GM21528 (cell line): ENCODE results near the gene HCFC1R1.

ENCODE experiments used
- ATAC-seq: cut with Tn5 transposase; IDR thresholded peaks from one replicate; pipeline ENCODE4 v1.9.1; 2021; ENCODE audit warnings: mild to moderate bottlenecking, moderate library complexity; ENCODE audit not compliant: unreplicated experiment, low FRiP score

HCFC1R1 gene

GRCh38 chr16:3035972-3036725 is 12.4 kb upstream of the HCFC1R1 start:
- ATAC-seq = no peak

GRCh38 chr16:3035289-3035971 is 11.7 kb upstream of the HCFC1R1 start:
- ATAC-seq = no peak

- no peak for ATAC-seq
Observed at GRCh38 chr16:3032624-3033023, 8.9 kb upstream of the HCFC1R1 start.

- no peak for ATAC-seq
Observed at GRCh38 chr16:3030222-3031212, 6.8 kb upstream of the HCFC1R1 start.

- no peak for ATAC-seq
Observed at GRCh38 chr16:3029491-3030221, 5.9 kb upstream of the HCFC1R1 start.

GRCh38 chr16:3028716-3029319 is 5.1 kb upstream of the HCFC1R1 start:
- ATAC-seq = no peak

GRCh38 chr16:3027983-3028715 is 4.4 kb upstream of the HCFC1R1 start:
- ATAC-seq = no peak

GRCh38 chr16:3027489-3027795 is 3.7 kb upstream of the HCFC1R1 start:
- ATAC-seq = no peak

- ATAC-seq = no peak
Observed at GRCh38 chr16:3026609-3027488, 3.1 kb upstream of the HCFC1R1 start.

- ATAC-seq = no peak
Observed at GRCh38 chr16:3026003-3026378, 2.2 kb upstream of the HCFC1R1 start.

GRCh38 chr16:3025032-3026002 is 1.6 kb upstream of the HCFC1R1 start:
- ATAC-seq = no peak

- ATAC-seq = no peak
Observed at GRCh38 chr16:3023415-3023668, 400 bp downstream of the HCFC1R1 start.

GRCh38 chr16:3022684-3023414 is 893 bp downstream of the HCFC1R1 start:
- no peak for ATAC-seq

GRCh38 chr16:3022208-3022683 is 1.5 kb downstream of the HCFC1R1 start:
- ATAC-seq = no peak

GRCh38 chr16:3021449-3022207 is 2.1 kb downstream of the HCFC1R1 start:
- no peak for ATAC-seq
